Kidney (tissue), 14 donors: ENCODE results near the gene NEUROD6. TPM values are rescaled to one million over a fixed set of nuclear protein-coding genes. Genes with fewer than 3 reads are reported as not detected.

ENCODE experiments used
- DNase-seq, 5 donors: peaks; one replicate each; pipeline ENCODE4 v3.0.0-alpha.2; 2013 to 2020
- FAIRE-seq: peaks from 2 replicates; lab custom pipeline; 2012; peaks lifted over from hg19 to GRCh38; lab: Jason Lieb, UNC
- H3K27ac ChIP-seq, 2 donors: one replicate each; pipeline ENCODE4 v1.7.0; 2013; ENCODE audit warnings: low read depth in 2 of 2, low read length in 2 of 2, inconsistent platforms in 1 of 2
- H3K27me3 ChIP-seq: one replicate; pipeline ENCODE4 v1.7.1; 2013; ENCODE audit warnings: low read length, inconsistent platforms; ENCODE audit not compliant: control insufficient read depth, insufficient read depth
- H3K36me3 ChIP-seq, 3 donors: one replicate each; pipeline versions ENCODE4 v1.7.0 to v1.7.1; 2013; ENCODE audit warnings: low read length in 3 of 3, control low read depth in 1 of 3, inconsistent platforms in 1 of 3; ENCODE audit not compliant: insufficient read depth in 3 of 3, control insufficient read depth in 2 of 3
- H3K4me1 ChIP-seq, 3 donors: one replicate each; pipeline versions ENCODE4 v1.7.0 to v1.7.1; 2013; ENCODE audit warnings: low read length in 3 of 3, inconsistent platforms in 1 of 3, low read depth in 1 of 3; ENCODE audit not compliant: control insufficient read depth in 2 of 3, insufficient read depth in 2 of 3
- H3K4me3 ChIP-seq, 3 donors: one replicate each; pipeline versions ENCODE4 v1.7.0 to v1.8.1; 2013; ENCODE audit warnings: low read length in 3 of 3, control low read depth in 1 of 3, inconsistent platforms in 1 of 3
- H3K9ac ChIP-seq, 3 donors: one replicate each; pipeline versions ENCODE4 v1.7.0 to v1.7.1; 2013; ENCODE audit warnings: low read length in 3 of 3, control low read depth in 1 of 3, inconsistent platforms in 1 of 3
- H3K9me3 ChIP-seq, 3 donors: one replicate each; pipeline versions ENCODE4 v1.7.0 to v1.7.1; 2013; ENCODE audit warnings: low read length in 3 of 3, control low read depth in 1 of 3, inconsistent platforms in 1 of 3; ENCODE audit not compliant: control insufficient read depth in 2 of 3, insufficient read depth in 1 of 3
- CTCF ChIP-seq: IDR thresholded peaks from 3 replicates; pipeline ENCODE4 v1.5.1; 2012; ENCODE audit warnings: mild to moderate bottlenecking, moderate library complexity, borderline replicate concordance; ENCODE audit not compliant: insufficient read depth; ENCODE audit errors: extremely low read depth
- intact Hi-C: fragments of 100-400 bp; cut with DNase I; formaldehyde crosslinking; loops from one replicate; pipeline ENCODE4 v1.11.1; 2022
- polyA plus RNA-seq: library from polyadenylated mRNA; stranded (reverse); fragments of 350-450 nt; fragmentation: Illumina TruSeq; extraction: RNeasy Lipid Tissue Mini Kit (QIAGEN cat#74804); gene quantifications from one replicate; pipeline ENCODE4 v1.2.3, GENCODE V29; 2014; ENCODE audit warnings: low read depth, low replicate concordance; ENCODE audit not compliant: insufficient read depth
- total RNA-seq: library from RNA; stranded (reverse); fragmentation: NEBNext Ultra II Directional; extraction: Animal tissue kit (Norgen Biotek cat#: 25700); gene quantifications from one replicate; pipeline ENCODE4 v1.2.1, GENCODE V29; 2021
- donor health status: control.
- donor health status: control.
- donor health status: control.
- donor health status: control.
- donor health status: control.
- donor health status: DM: yes; HTN: yes; CAD: no.
- donor health status: Normal renal cell carcinoma (clear cell type).

Gene NEUROD6
- total and polyA plus RNA-seq, 2 donors from 2014 or later, result not detected

- no peaks in the 10 kb centered on the region for H3K9me3 ChIP-seq
- FAIRE-seq (no peak), DNase-seq (no peak)
- H3K4me3 ChIP-seq, result no peak overlapping the region
- TF ChIP-seq CTCF, result no peak
- H3K36me3 ChIP-seq, result no peaks in the 10 kb centered on the region
- intact Hi-C loops, result no loop called here
- no peak overlapping the region for H3K9ac ChIP-seq
- no peaks in the 10 kb centered on the region for H3K27me3 ChIP-seq
- H3K27ac ChIP-seq, result no peak overlapping the region
- H3K4me1 ChIP-seq, result no peaks in the 10 kb centered on the region
These were observed 49.9 kb downstream of the NEUROD6 start for GRCh38 chr7:31290601-31291000.

Other genes starting within 250 kb of the NEUROD6 start
- not detected for gene ITPRID1, start 173.4 kb upstream of the NEUROD6 start, total RNA-seq
- not detected for gene ITPRID1, start 173.4 kb upstream of the NEUROD6 start, polyA plus RNA-seq